Activated CD4-positive, alpha-beta T cell treated with anti-CD3 and anti-CD28 coated beads, Interleukin-2, amount 10 ng/mL, durations not matched to agents 7 days and 5 days (primary cell): ENCODE measurements around the gene CIAO3. TPM values are rescaled to one million over a fixed set of nuclear protein-coding genes. Genes with fewer than 3 reads are reported as not detected.

Experiments used
- CTCF ChIA-PET: fragments of 350-600 bp; sonication (Branson Sonifier 250); formaldehyde crosslinking; loops from one replicate; lab custom pipeline; 2021; ENCODE audit warnings: antibody characterized with exemption; lab: Charles Lee
- POLR2A ChIA-PET: fragments of 350-600 bp; sonication (Branson Sonifier 250); formaldehyde crosslinking; loops from one replicate; lab custom pipeline; 2021; ENCODE audit warnings: antibody characterized with exemption; lab: Charles Lee
- DNase-seq: peaks from one replicate; pipeline ENCODE4 v3.0.0-alpha.2; 2020
- H3K27ac Mint-ChIP-seq: one replicate; pipeline ENCODE4 v1.8.0; 2021; ENCODE audit warnings: mild to moderate bottlenecking, moderate library complexity, mixed read lengths
- H3K27me3 Mint-ChIP-seq: one replicate; pipeline ENCODE4 v1.8.0; 2021; ENCODE audit warnings: mixed read lengths
- H3K36me3 Mint-ChIP-seq: one replicate; pipeline ENCODE4 v1.8.0; 2021; ENCODE audit warnings: low read depth, mixed read lengths
- H3K4me1 Mint-ChIP-seq: one replicate; pipeline ENCODE4 v1.8.0; 2021; ENCODE audit warnings: mixed read lengths
- H3K4me3 Mint-ChIP-seq: one replicate; pipeline ENCODE4 v1.8.0; 2021; ENCODE audit warnings: mild to moderate bottlenecking, moderate library complexity, mixed read lengths
- H3K9me3 Mint-ChIP-seq: one replicate; pipeline ENCODE4 v1.8.0; 2021; ENCODE audit warnings: mixed read lengths
- total RNA-seq, 2 experiments: library from RNA; stranded (reverse); gene quantifications; one replicate each; pipeline ENCODE4 v1.2.3, GENCODE V29; 2021

Gene CIAO3
- total RNA-seq, 2 experiments from 2014 or later: 39.5 to 39.9 TPM

GRCh38 chr16:772959-773358, 32.2 kb upstream of the CIAO3 start:
- no peaks in the 10 kb centered on the region for H3K4me1 Mint-ChIP-seq
- no peak overlapping the region for H3K27ac Mint-ChIP-seq
- POLR2A ChIA-PET: no interaction called here
- peaks cover 4% of the 10 kb centered on the region for H3K27me3 Mint-ChIP-seq
- H3K4me3 Mint-ChIP-seq: no peak overlapping the region
- H3K9me3 Mint-ChIP-seq: no peaks in the 10 kb centered on the region
- DNase-seq: no peak
- CTCF ChIA-PET: no interaction called here
- no peaks in the 10 kb centered on the region for H3K36me3 Mint-ChIP-seq

- H3K4me3 Mint-ChIP-seq: no peak overlapping the region
- CTCF ChIA-PET: no interaction called here
Observed at GRCh38 chr16:770411-770810, 29.6 kb upstream of the CIAO3 start.

GRCh38 chr16:769934-770333, 29.1 kb upstream of the CIAO3 start:
- H3K27me3 Mint-ChIP-seq: no peaks in the 10 kb centered on the region
- H3K36me3 Mint-ChIP-seq: no peaks in the 10 kb centered on the region
- H3K4me3 Mint-ChIP-seq: no peak overlapping the region
- H3K4me1 Mint-ChIP-seq: no peaks in the 10 kb centered on the region
- no peak for DNase-seq
- CTCF ChIA-PET: no interaction called here
- no peaks in the 10 kb centered on the region for H3K9me3 Mint-ChIP-seq
- H3K27ac Mint-ChIP-seq: no peak overlapping the region
- POLR2A ChIA-PET: no interaction called here

More at GRCh38 chr16:770411-770810, 29.6 kb upstream of the CIAO3 start:
- no peaks in the 10 kb centered on the region for H3K9me3 Mint-ChIP-seq
- DNase-seq: no peak
- H3K36me3 Mint-ChIP-seq: no peaks in the 10 kb centered on the region
- H3K27ac Mint-ChIP-seq: no peak overlapping the region
- POLR2A ChIA-PET: no interaction called here
- H3K4me1 Mint-ChIP-seq: no peaks in the 10 kb centered on the region
- H3K27me3 Mint-ChIP-seq: no peaks in the 10 kb centered on the region

- H3K27ac Mint-ChIP-seq: no peak overlapping the region
- no peak for DNase-seq
- H3K4me1 Mint-ChIP-seq: no peaks in the 10 kb centered on the region
- H3K9me3 Mint-ChIP-seq: no peaks in the 10 kb centered on the region
- H3K4me3 Mint-ChIP-seq: no peak overlapping the region
- ChIA-PET CTCF (no interaction called here), POLR2A (no interaction called here)
- no peaks in the 10 kb centered on the region for H3K27me3 Mint-ChIP-seq
- no peaks in the 10 kb centered on the region for H3K36me3 Mint-ChIP-seq
Observed at GRCh38 chr16:769184-769784, 28.5 kb upstream of the CIAO3 start.

GRCh38 chr16:768428-768827, 27.6 kb upstream of the CIAO3 start:
- POLR2A ChIA-PET: no interaction called here
- no peaks in the 10 kb centered on the region for H3K27me3 Mint-ChIP-seq
- no peak for DNase-seq
- H3K27ac Mint-ChIP-seq: no peak overlapping the region
- no peak overlapping the region for H3K4me3 Mint-ChIP-seq
- H3K9me3 Mint-ChIP-seq: no peaks in the 10 kb centered on the region
- H3K36me3 Mint-ChIP-seq: no peaks in the 10 kb centered on the region
- CTCF ChIA-PET: no interaction called here
- H3K4me1 Mint-ChIP-seq: no peaks in the 10 kb centered on the region

- H3K4me3 Mint-ChIP-seq: no peak overlapping the region
- POLR2A ChIA-PET: no interaction called here
- DNase-seq: no peak
- H3K9me3 Mint-ChIP-seq: no peaks in the 10 kb centered on the region
- CTCF ChIA-PET: no interaction called here
- H3K4me1 Mint-ChIP-seq: no peaks in the 10 kb centered on the region
- H3K27me3 Mint-ChIP-seq: no peaks in the 10 kb centered on the region
- no peak overlapping the region for H3K27ac Mint-ChIP-seq
- H3K36me3 Mint-ChIP-seq: no peaks in the 10 kb centered on the region
Observed at GRCh38 chr16:767743-768235, 27.0 kb upstream of the CIAO3 start.

GRCh38 chr16:766820-767640, 26.2 kb upstream of the CIAO3 start:
- no peaks in the 10 kb centered on the region for H3K9me3 Mint-ChIP-seq
- ChIA-PET CTCF (interaction anchor here (1.1 to 1.4 kb wide), 2 partner anchors 9 to 17 kb away, joined by 3 to 5 read pairs; no protein-coding TSS in a partner anchor), POLR2A (no interaction called here)
- no peaks in the 10 kb centered on the region for H3K27me3 Mint-ChIP-seq
- H3K36me3 Mint-ChIP-seq: no peaks in the 10 kb centered on the region
- no peak for DNase-seq
- no peak overlapping the region for H3K27ac Mint-ChIP-seq
- H3K4me1 Mint-ChIP-seq: no peaks in the 10 kb centered on the region
- no peak overlapping the region for H3K4me3 Mint-ChIP-seq

- POLR2A ChIA-PET: no interaction called here
- H3K4me3 Mint-ChIP-seq: no peak overlapping the region
- H3K27me3 Mint-ChIP-seq: no peaks in the 10 kb centered on the region
- H3K27ac Mint-ChIP-seq: no peak overlapping the region
- CTCF ChIA-PET: interaction anchor here (1.1 to 1.4 kb wide), 2 partner anchors 10 to 18 kb away, joined by 3 to 5 read pairs; no protein-coding TSS in a partner anchor
- H3K4me1 Mint-ChIP-seq: no peaks in the 10 kb centered on the region
- no peak for DNase-seq
- H3K9me3 Mint-ChIP-seq: no peaks in the 10 kb centered on the region
- no peaks in the 10 kb centered on the region for H3K36me3 Mint-ChIP-seq
Observed at GRCh38 chr16:766008-766819, 25.4 kb upstream of the CIAO3 start.

- POLR2A ChIA-PET: no interaction called here
Observed at GRCh38 chr16:765488-765865, 24.7 kb upstream of the CIAO3 start.

GRCh38 chr16:764848-765487, 24.2 kb upstream of the CIAO3 start:
- CTCF ChIA-PET: no interaction called here
- Mint-ChIP-seq H3K27me3 (no peaks in the 10 kb centered on the region), H3K4me1 (no peaks in the 10 kb centered on the region), H3K9me3 (no peaks in the 10 kb centered on the region), H3K36me3 (no peaks in the 10 kb centered on the region), H3K4me3 (no peak overlapping the region), H3K27ac (no peak overlapping the region)
- no peak for DNase-seq
- POLR2A ChIA-PET: no interaction called here

More at GRCh38 chr16:765488-765865, 24.7 kb upstream of the CIAO3 start:
- Mint-ChIP-seq H3K27me3 (no peaks in the 10 kb centered on the region), H3K4me3 (no peak overlapping the region), H3K4me1 (no peaks in the 10 kb centered on the region), H3K27ac (no peak overlapping the region), H3K36me3 (no peaks in the 10 kb centered on the region), H3K9me3 (no peaks in the 10 kb centered on the region)
- no peak for DNase-seq
- CTCF ChIA-PET: interaction anchor here (1.4 kb wide), 1 partner anchor 19 kb away, joined by 5 read pairs; no protein-coding TSS in a partner anchor

- Mint-ChIP-seq H3K9me3 (no peaks in the 10 kb centered on the region), H3K4me3 (no peak overlapping the region), H3K27me3 (no peaks in the 10 kb centered on the region), H3K4me1 (no peaks in the 10 kb centered on the region), H3K36me3 (no peaks in the 10 kb centered on the region), H3K27ac (no peak overlapping the region)
- no peak for DNase-seq
- POLR2A ChIA-PET: no interaction called here
- CTCF ChIA-PET: interaction anchor here (1.4 kb wide), 1 partner anchor 13 kb away, joined by 3 read pairs; no protein-coding TSS in a partner anchor
Observed at GRCh38 chr16:764184-764750, 23.5 kb upstream of the CIAO3 start.
